GM20000 (cell line): ENCODE results near the gene SIDT2.

Experiments
- DNase-seq: peaks from one replicate; pipeline ENCODE4 v3.0.0; 2012; ENCODE audit warnings: low spot score
- TF ChIP-seq, protein P1 (sequence below): IDR thresholded peaks from 2 replicates; pipeline ENCODE4 v1.5.1; 2012; ENCODE audit warnings: mild to moderate bottlenecking, control low read depth; ENCODE audit errors: extremely low read depth, missing control alignments

SIDT2 gene

DNA sequence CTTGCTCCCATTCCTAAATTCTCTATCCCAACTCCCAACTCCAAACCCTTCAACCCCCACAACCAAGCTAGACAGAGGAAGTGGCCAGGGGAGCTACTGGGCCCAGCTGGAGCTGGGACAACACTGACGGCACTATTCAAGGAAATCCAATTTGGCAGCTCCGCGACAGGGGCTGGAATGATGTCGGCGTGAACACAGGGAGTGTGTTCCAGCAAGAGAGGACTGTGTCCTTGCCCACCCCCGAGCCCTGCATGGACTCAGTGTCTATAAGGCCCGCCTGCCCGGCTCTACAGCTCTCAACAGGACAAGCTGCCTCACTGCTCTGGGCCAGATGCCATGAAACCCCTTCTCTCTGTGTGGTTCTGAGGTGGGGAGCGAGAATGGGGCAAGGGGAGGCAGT, 42.0 kb downstream of the SIDT2 start:
- DNase-seq: no peak
- TF ChIP-seq, protein P1, sequence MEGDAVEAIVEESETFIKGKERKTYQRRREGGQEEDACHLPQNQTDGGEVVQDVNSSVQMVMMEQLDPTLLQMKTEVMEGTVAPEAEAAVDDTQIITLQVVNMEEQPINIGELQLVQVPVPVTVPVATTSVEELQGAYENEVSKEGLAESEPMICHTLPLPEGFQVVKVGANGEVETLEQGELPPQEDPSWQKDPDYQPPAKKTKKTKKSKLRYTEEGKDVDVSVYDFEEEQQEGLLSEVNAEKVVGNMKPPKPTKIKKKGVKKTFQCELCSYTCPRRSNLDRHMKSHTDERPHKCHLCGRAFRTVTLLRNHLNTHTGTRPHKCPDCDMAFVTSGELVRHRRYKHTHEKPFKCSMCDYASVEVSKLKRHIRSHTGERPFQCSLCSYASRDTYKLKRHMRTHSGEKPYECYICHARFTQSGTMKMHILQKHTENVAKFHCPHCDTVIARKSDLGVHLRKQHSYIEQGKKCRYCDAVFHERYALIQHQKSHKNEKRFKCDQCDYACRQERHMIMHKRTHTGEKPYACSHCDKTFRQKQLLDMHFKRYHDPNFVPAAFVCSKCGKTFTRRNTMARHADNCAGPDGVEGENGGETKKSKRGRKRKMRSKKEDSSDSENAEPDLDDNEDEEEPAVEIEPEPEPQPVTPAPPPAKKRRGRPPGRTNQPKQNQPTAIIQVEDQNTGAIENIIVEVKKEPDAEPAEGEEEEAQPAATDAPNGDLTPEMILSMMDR: no peak

DNA sequence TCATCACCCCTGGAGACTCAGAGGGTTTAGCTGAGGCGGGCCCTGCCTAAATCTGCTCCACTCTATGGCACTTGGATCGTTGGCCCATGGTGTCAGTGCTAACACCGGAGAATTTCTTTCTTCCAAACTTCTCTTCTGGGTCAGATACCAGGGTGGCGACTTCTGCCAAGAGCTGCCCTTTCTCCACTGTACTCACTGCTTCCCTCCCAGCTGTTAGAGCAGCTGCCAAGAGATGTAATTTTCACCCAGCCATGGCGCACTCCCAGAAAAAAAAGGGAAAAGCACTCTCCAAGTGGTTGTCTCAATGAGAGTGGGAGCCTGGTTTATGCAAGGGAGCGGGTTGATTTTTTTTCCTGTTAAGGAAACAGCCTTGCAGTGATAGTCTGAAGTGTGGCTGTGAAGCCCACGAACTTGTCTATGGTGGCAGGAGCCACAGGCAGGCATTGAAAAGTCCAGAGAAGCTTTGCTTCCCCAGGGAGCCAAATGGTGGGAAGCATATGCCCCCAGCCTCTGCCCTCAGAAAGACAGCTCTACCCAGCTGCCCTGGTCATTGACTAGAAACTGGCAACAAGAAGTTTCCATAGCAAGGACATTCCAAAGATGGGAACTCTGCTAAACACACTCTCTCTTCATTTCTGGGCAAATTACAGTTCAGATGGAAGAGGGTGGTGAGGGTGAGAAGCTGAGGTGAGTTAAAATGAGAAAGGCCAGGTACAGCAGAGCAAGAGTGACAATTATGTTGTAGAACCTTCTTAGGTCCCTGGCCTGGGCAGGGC, 42.6 kb downstream of the SIDT2 start:
- TF ChIP-seq, protein P1: no peak
- no peak for DNase-seq

DNA sequence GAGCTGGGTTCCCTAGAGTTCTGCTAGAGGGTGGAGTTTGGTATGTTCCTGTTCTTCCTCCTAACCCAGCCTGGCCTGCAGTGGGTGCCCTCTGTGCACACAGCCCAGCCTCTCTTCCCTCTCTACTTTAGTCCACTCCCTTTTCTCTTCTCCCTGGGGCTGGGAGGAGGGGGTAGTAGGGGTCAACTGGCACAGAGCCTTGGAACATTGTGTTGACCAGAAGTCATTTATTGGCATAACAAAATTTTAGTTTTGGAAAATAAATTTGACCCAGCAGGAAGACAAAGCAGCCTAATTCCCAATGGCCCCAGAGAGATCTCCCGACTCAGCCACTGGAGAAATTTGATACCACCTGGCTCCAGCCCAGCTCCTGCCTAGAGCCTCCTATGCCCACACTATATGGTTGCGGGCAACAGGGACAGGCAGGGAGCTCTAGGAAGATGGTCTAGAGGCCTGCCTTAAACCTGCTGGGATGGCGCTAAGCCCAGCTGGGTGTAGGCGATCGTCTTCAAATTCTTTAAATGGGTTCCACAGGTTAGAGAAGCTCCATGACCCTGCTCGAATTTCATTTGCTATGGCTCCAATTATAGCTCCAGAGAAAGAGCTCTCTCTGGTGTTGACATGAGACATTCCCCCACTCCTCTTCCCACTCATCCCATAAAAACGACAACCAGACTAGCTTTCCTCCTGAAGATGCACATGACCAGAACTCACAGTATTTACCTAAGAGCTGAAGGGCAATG, 43.4 kb downstream of the SIDT2 start:
- no peak for DNase-seq
- TF ChIP-seq, protein P1: no peak

DNA sequence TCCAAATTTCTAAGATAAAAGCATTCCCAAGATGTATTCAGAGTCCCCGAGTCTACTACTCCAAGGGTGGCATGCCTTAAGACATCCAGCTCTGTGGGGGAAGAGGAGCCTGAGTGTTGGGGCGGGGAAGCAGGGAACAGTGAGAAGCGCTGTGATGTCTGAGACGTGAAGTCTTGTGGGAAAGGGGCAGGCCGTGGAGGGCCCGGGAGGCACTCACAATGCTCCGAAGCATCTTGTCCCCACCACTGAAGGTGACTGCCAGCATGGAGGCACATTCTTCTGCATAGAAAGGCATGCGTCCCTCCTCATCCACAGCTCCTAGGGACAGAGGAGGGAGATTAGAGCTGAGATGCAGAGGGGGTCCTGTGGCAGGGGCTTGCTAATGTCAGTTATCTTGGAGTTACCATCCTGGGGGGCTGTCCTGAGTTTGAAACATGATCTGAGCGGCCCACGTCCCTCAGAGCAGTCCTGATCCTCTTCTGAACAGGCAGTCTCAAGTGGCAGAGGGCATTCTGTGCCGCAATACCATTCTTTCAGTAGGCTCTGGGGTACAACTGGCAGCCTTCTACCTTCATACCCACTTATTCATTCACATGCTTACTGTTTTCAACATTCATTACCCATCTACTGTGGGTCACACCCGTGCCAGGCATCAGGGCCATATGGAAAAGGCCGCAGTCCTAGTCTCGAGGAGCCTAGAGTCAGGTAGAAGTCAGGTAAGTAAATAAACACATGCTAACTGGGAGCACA, 44.6 kb downstream of the SIDT2 start:
- DNase-seq: no peak

DNA sequence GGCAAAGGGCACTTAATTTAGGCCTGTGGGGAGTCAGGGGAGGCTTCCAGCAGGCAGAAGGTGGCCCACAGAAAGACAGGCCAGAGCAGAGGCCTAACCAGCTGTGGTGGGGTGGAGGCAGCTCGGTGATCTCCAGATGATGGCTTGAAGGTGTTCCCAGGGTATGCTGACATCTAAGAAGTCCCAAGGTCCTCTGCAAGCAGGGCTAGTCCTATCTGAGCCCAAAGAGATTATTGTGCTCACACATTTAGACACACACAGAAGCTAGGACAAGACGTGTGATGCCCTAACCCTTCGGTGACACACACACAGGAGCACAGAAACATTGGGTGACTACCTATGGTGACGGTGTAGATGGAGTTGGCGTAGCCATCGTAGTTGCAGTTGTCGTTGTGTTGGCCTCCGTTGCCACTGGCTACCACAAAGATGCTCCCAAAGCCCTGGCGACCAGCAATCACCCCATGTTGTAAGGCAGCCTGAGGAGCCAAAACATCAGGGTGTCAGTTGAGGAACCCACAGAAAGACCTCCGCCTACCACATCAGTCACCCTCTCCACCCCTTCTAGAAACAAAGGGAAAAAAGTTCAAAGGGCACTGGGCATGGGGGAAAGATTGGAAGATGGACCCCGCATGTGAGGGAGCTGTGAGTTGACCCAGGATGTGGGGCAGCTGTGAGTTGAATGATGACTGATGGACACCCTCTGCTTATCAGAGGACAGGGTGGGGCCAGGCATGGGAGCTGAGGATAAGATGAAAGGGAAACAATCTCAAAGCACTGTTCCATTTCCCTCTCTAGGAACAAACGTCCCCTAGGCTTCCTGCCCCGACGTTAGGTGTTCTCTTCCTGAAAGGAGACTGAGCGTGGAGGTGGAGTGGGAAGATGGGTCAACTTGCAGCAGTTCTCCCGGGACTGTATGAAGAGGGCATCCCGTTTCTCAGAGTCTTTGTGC, 45.5 kb downstream of the SIDT2 start:
- TF ChIP-seq, protein P1: no peak
- DNase-seq: no peak

More for the DNA sequence above, 44.6 kb downstream of the SIDT2 start:
- TF ChIP-seq, protein P1: no peak

DNA sequence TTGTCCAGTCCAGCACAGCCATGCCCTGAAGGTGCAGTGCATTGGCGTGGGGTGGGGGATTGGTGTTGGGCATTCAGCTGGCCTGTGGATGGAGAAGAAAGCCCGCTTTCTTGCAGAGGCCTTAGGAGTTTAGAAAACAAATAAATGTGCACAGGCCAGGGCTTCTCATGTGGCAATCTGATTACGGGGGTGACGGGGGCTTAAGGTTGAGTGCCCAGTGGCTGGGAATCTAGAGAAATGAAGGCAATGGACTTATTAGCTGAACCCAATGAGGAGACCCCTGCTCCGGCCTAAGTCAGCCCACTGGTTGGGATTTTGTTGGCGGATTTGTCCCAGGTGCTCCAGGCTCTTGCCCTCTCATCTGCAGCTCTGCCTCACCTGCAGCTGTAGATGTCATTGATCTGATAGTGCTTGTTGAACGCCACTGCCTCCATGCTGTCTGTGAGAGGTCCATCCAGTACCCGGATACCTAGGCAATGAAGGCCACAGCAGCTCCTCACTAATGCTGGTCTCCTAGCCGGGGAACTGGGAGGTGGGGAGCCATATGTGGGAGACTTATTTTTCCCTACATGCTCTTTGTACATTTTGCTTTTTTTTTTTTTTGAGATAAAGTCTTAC, 47.1 kb downstream of the SIDT2 start:
- TF ChIP-seq, protein P1: no peak
- no peak for DNase-seq
